Duodenal mucosa (tissue), 2 donors: ENCODE data around the gene GNAS-AS1.
"Not testable (repeated sequence)": the region's sequence is repeated elsewhere in the genome, so short reads cannot be mapped to it uniquely, and the experiment has no call there.

ENCODE experiments used
- H3K27ac ChIP-seq: one replicate; pipeline ENCODE4 v1.7.0; 2013; ENCODE audit warnings: low read depth, low read length
- H3K27me3 ChIP-seq, 2 donors: one replicate each; pipeline ENCODE4 v1.7.0; 2013; ENCODE audit warnings: low read length in 2 of 2, control low read depth in 1 of 2; ENCODE audit not compliant: insufficient read depth in 2 of 2, control insufficient read depth in 1 of 2
- H3K36me3 ChIP-seq, 2 donors: one replicate each; pipeline ENCODE4 v1.7.0; 2013; ENCODE audit warnings: low read length in 2 of 2, control low read depth in 1 of 2; ENCODE audit not compliant: insufficient read depth in 2 of 2, control insufficient read depth in 1 of 2
- H3K4me1 ChIP-seq, 2 donors: one replicate each; pipeline ENCODE4 v1.7.0; 2013; ENCODE audit warnings: low read length in 2 of 2, control low read depth in 1 of 2; ENCODE audit not compliant: insufficient read depth in 2 of 2, control insufficient read depth in 1 of 2
- H3K4me3 ChIP-seq, 2 donors: one replicate each; pipeline ENCODE4 v1.7.0; 2013; ENCODE audit warnings: low read length in 2 of 2, low read depth in 1 of 2
- H3K9ac ChIP-seq, 2 donors: one replicate each; pipeline ENCODE4 v1.7.0; 2013; ENCODE audit warnings: low read length in 2 of 2, low read depth in 1 of 2
- H3K9me3 ChIP-seq, 2 donors: one replicate each; pipeline ENCODE4 v1.7.0; 2013; ENCODE audit warnings: low read length in 2 of 2, control low read depth in 1 of 2; ENCODE audit not compliant: control insufficient read depth in 1 of 2

GNAS-AS1 gene

DNA sequence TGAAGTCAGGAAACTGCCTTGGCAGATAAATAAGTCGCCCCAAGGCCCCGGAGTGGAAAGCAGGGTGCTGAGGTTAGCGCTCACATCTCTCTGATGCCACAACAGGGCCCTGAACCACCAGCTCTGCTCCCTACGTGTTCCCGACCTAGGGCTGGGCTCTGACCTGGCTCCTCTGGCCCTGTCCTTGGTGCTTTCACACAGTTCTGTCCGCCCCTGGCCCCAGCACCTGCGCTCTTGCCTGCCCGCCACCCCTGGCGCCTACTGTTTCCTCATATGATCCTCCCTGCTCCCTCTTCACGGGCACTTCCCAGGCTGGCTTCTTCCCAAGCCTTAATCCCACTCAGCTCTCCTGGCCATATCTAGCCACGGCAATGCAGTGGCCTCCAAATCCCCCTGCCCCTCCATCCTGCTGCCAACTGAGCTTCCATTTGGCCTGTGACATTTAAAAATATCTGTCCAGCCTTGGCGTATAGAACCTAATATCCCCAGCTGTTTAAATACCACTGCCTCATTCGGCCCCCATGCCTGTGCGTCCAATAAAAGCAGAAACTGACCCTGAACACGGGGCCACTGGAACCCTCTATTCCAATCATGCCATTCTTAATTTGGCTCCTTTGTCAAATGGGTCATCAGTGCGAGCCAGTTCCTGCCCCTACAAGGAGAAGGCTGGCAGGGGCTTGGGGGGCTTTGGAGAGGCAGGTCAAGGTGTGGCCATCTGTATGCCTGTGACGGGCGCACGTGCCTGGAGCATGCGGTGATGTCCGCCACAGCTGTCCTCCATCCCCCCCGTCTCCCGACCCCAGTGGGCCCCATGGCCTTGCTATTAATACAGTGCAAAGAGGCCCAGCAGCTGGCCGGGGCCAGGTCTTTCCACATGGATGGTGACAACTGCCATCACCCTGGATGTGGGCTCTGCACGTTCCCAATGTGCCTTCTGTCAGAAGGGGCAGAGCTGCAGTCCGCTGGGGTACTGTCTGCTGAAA lies 27.7 kb downstream of the GNAS-AS1 start:
- no peak overlapping the region for H3K4me3 ChIP-seq
- H3K9me3 ChIP-seq, result no peaks in the 10 kb centered on the region
- H3K27ac ChIP-seq, result no peak overlapping the region
- H3K36me3 ChIP-seq, result no peaks in the 10 kb centered on the region
- H3K27me3 ChIP-seq, result no peaks in the 10 kb centered on the region
- no peaks in the 10 kb centered on the region for H3K4me1 ChIP-seq
- H3K9ac ChIP-seq, result no peak overlapping the region

DNA sequence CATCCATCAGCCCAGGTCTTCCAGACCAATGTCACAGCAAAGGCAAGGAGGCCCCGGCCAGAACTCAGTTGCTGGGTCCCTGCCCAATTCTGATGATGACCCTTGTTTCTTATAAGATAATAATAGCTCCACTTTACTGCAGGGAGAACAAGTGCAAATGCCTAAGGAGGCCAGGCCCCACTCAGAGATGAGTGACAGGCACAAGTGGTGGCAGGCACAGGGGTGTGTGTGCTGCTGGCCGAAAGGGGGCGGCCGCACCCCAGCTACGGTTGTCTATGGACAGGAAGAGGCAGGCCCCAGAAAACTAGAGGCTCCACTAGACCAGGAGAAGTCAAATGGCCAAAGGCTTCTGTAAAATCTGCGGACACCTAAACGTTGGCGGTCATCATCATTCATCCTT lies 28.6 kb downstream of the GNAS-AS1 start:
- Histone ChIP-seq H3K9ac (no peak overlapping the region), H3K27ac (no peak overlapping the region), H3K4me1 (no peaks in the 10 kb centered on the region), H3K27me3 (no peaks in the 10 kb centered on the region), H3K36me3 (no peaks in the 10 kb centered on the region), H3K9me3 (no peaks in the 10 kb centered on the region), H3K4me3 (no peak overlapping the region)

DNA sequence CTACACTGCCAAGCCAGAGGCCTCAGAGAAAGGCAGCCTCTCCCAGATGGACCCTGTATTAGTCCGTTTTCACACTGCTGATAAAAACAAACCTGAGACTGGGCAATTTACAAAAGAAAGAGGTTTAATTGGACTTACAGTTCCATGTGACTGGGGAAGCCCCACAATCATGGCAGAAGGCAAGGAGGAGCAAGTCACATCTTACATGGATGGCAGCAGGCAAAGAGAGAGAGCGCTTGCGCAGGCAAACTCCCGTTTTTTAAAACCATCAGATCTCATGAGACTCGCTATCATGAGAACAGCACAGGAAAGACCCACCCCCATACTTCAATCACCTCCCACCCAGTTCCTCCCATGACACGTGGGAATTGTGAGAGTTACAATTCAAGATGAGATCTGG lies 30.2 kb downstream of the GNAS-AS1 start:
- H3K9me3 ChIP-seq, H3K9ac ChIP-seq, H3K36me3 ChIP-seq, H3K27ac ChIP-seq, H3K27me3 ChIP-seq, H3K4me1 ChIP-seq, H3K4me3 ChIP-seq: not testable (repeated sequence)

DNA sequence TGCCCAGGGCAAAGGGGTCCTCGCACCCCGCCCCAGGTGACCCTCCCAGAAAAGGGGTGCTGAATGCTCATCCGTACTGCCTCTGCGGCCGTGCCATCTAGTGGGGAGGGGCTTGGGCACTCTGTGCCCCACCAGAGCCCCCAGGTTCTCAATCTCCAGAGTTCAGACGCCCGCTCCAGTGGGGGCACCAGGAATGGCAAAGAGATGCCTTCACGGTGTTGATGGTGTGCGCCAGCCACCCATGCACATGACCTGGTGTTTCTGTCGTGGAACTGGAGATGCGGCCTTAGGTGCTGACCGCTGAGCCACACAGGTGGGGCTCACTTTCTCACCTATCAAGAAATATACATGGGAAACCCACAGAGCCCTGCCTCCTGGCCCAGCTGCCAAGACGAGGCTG lies 30.8 kb downstream of the GNAS-AS1 start:
- H3K9ac ChIP-seq, result no peak overlapping the region
- H3K27me3 ChIP-seq, result no peaks in the 10 kb centered on the region
- H3K4me1 ChIP-seq, result no peaks in the 10 kb centered on the region
- no peak overlapping the region for H3K27ac ChIP-seq
- H3K9me3 ChIP-seq, result no peaks in the 10 kb centered on the region
- H3K36me3 ChIP-seq, result no peaks in the 10 kb centered on the region
- no peak overlapping the region for H3K4me3 ChIP-seq

DNA sequence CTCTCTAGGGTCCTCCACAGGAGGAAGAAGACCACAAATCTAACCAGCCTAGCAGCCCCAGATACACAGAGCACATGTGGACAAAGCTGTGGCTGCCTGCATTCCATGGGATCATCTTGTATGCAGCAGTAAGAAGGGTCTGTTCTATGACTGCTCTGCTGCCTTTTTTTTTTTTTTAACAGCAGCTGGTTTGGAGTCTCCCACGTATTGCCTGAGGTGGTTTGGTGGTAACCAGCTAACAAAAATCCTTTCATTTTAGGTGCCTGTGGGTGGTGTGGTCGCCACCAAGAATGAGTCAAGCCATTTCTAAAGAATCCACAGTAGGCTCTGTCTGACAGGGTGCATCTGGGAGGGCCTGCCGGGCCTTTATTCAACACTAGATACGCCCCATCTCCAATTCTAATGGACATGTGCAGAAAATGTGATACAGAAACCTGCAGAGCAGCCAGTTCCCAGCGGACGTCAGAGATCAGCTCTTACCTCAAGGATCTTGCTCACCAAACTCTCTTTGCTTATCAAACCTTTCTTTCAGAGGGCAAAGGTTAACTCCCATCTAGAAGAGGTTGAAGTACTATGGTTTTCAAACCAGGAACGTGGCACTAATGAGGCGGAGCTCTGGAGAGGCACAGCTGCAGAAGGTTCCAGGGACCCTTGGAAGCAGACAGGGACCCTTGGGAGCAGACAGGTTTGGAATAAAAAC lies 32.0 kb downstream of the GNAS-AS1 start:
- Histone ChIP-seq H3K9ac (no peak overlapping the region), H3K4me1 (no peaks in the 10 kb centered on the region), H3K36me3 (no peaks in the 10 kb centered on the region), H3K27ac (no peak overlapping the region), H3K4me3 (no peak overlapping the region), H3K9me3 (no peaks in the 10 kb centered on the region), H3K27me3 (no peaks in the 10 kb centered on the region)

DNA sequence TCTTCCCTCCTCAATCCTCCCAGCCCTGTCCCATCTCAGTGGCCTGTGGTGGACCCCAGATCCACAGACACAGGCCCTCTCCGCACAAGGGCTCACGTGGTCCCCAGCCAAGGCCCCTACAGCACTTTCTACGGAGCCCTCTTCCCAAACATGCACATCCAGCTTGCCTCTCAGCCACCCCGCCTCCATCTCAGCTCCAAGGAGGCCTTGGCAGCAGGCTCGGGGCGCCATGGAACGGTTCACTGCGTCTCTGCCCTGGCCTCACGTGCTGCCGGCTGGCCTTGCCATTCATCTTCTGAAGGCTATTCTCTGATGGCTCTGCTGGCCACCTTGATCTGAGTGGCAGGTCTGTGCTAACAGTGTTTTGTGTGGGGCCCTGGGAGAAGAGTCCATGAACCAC lies 33.0 kb downstream of the GNAS-AS1 start:
- H3K9me3 ChIP-seq, result no peaks in the 10 kb centered on the region
- H3K27me3 ChIP-seq, result no peaks in the 10 kb centered on the region
- H3K36me3 ChIP-seq, result no peaks in the 10 kb centered on the region
- H3K9ac ChIP-seq, result no peak overlapping the region
- H3K4me3 ChIP-seq, result no peak overlapping the region
- no peaks in the 10 kb centered on the region for H3K4me1 ChIP-seq
- no peak overlapping the region for H3K27ac ChIP-seq

DNA sequence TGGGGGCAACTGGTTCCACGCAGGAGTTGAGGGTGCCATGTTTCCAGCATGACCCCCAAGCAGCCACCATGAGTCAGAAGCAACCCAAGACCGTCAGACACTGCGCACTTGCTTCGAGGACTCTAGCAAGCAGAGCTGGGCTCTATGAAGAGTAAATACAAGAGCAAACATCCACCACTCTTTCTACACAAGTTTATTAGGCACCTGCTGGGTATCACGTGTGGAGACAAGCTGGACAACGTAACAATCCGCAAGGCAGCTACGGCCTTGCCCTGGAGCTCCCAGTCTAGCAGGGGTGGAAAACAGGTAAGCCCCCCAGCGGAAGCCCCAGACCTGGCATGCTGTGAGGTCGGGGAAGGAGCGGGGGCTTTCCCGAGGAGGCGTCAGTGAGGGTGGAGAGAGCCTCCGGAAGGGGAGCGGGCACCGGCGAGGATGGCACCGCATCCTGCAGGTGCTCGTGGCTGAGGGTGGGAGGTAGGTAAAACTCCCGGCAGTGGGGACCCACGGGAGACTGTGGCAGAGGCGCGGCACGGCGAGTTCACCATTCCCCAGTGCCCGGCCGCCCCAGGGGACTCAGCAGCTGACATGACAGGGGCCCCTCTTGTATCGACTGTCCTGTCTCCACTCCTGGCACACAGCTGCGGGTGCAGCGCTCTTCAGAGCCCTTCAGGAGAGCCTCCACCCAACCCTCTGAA lies 33.6 kb downstream of the GNAS-AS1 start:
- peaks cover 0 to 5% of the 10 kb centered on the region in 2 donors for H3K27me3 ChIP-seq
- no peaks in the 10 kb centered on the region for H3K4me1 ChIP-seq
- H3K9ac ChIP-seq, result no peak overlapping the region
- H3K4me3 ChIP-seq, result no peak overlapping the region
- H3K9me3 ChIP-seq, result no peaks in the 10 kb centered on the region
- no peak overlapping the region for H3K27ac ChIP-seq
- H3K36me3 ChIP-seq, result no peaks in the 10 kb centered on the region

DNA sequence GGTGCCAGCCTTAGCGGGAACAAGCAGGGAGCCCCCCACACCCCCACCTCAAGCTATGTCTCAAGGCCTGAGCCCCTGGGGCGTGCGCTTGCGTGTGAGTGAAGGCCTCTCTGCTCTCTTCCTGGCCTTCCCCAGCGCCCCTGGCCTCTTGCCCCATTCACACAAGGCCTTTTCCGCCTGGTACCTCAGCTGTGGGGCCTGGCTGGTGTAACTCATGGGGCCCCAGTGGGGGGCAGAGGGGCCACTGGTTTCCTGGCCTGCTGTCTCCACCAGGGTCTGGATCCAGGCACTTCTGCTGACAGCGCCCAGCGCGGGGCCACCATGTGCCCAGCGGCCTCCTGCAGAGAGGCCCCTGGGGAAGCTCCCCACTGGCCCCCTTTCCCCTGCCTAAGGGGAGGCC lies 34.7 kb downstream of the GNAS-AS1 start:
- Histone ChIP-seq H3K4me1 (no peaks in the 10 kb centered on the region), H3K36me3 (no peaks in the 10 kb centered on the region), H3K9ac (no peak overlapping the region)

DNA sequence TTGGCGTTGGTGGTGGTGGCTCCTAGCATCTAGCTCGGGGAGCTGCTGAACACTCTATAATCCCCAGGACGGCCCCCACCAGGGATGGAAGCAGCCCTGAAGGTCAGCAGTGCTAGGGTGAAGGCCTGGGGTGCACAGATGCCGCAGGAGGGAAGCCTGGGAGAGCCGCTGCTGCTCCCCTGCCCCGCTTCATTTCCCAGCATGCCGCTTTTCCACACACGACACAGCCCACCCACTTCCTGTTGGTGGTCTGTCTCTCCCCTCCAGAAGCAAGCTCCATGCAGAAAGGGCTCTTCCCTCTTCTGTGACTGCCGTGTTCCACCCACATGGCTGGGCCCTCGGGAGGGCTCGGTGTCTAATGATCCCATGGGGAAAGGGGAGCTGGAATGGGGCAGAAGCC lies 35.3 kb downstream of the GNAS-AS1 start:
- H3K4me1 ChIP-seq, result no peaks in the 10 kb centered on the region
- H3K4me3 ChIP-seq, result no peak overlapping the region
- H3K9me3 ChIP-seq, result no peaks in the 10 kb centered on the region

More for the DNA sequence above, 34.7 kb downstream of the GNAS-AS1 start:
- H3K4me3 ChIP-seq, result no peak overlapping the region
- H3K9me3 ChIP-seq, result no peaks in the 10 kb centered on the region
- H3K27me3 ChIP-seq, result peaks cover 0 to 6% of the 10 kb centered on the region in 2 donors
- H3K27ac ChIP-seq, result no peak overlapping the region

DNA sequence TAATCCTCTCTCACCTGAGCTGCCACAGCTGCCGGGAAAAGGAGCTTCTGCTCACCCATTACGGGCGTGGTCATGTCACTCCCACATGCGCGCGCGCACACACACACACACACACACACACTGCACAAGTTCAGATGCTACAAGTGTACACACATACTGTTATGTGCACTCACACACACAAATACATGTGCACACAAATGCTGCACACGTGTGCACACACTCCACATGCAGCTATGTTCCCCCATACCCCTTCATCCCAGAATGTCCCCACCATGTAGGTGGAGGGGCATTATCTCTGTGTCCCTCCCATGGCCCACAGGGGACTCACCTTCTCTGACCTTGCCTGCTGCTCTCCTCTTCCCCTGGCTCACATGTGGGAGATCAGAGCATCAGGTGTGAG lies 37.3 kb downstream of the GNAS-AS1 start:
- Histone ChIP-seq H3K4me1 (no peaks in the 10 kb centered on the region), H3K36me3 (no peaks in the 10 kb centered on the region), H3K9me3 (no peaks in the 10 kb centered on the region), H3K27me3 (peaks cover 4 to 6% of the 10 kb centered on the region in 2 donors), H3K9ac (no peak overlapping the region), H3K4me3 (no peak overlapping the region), H3K27ac (no peak overlapping the region)

More for the DNA sequence above, 35.3 kb downstream of the GNAS-AS1 start:
- Histone ChIP-seq H3K9ac (no peak overlapping the region), H3K36me3 (no peaks in the 10 kb centered on the region), H3K27ac (no peak overlapping the region), H3K27me3 (peaks cover 4 to 6% of the 10 kb centered on the region in 2 donors)
